CD4-positive, alpha-beta T cell treated with Interferon alpha-2 for 1 hour (primary cell): ENCODE data around the gene IFITM5.
"Not testable (repeated sequence)": the region's sequence is repeated elsewhere in the genome, so short reads cannot be mapped to it uniquely, and the experiment has no call there.

Source experiments
- DNase-seq, 2 donors: peaks; one replicate each; pipeline ENCODE4 v3.0.0-alpha.2; 2020 to 2022

Gene IFITM5

GRCh38 chr11:299081-299891, at the start of gene IFITM5:
TSS of gene IFITM5 (minus strand) at chr11:299526. CDS start at chr11:299490, 36 bp downstream.
- no peak for DNase-seq

GRCh38 chr11:346529-346928, 47.2 kb upstream of the IFITM5 start:
- no peak for DNase-seq

GRCh38 chr11:344836-345578, 45.7 kb upstream of the IFITM5 start:
- DNase-seq, result no peak

GRCh38 chr11:342328-342727, 43.0 kb upstream of the IFITM5 start:
- no peak for DNase-seq

- no peak for DNase-seq
Observed at GRCh38 chr11:340539-341512, 41.5 kb upstream of the IFITM5 start.

GRCh38 chr11:339963-340362, 40.6 kb upstream of the IFITM5 start:
- no peak for DNase-seq

GRCh38 chr11:337711-338110, 38.4 kb upstream of the IFITM5 start:
- no peak for DNase-seq

- DNase-seq, result no peak
Observed at GRCh38 chr11:336659-337198, 37.4 kb upstream of the IFITM5 start.

- no peak for DNase-seq
Observed at GRCh38 chr11:335779-336658, 36.7 kb upstream of the IFITM5 start.

GRCh38 chr11:334264-334994, 35.1 kb upstream of the IFITM5 start:
- DNase-seq, result no peak

GRCh38 chr11:333616-334263, 34.4 kb upstream of the IFITM5 start:
- DNase-seq, result not testable (repeated sequence)

- DNase-seq, result no peak
Observed at GRCh38 chr11:332651-333480, 33.5 kb upstream of the IFITM5 start.

GRCh38 chr11:331358-332060, 32.2 kb upstream of the IFITM5 start:
- no peak for DNase-seq

- peak in 1 of 2 donors; percentile 46 for DNase-seq
Observed at GRCh38 chr11:330694-331357, 31.5 kb upstream of the IFITM5 start.

GRCh38 chr11:330307-330693, 31.0 kb upstream of the IFITM5 start:
- no peak for DNase-seq

GRCh38 chr11:329886-330253, 30.5 kb upstream of the IFITM5 start:
- DNase-seq, result no peak

- DNase-seq, result not testable (repeated sequence)
Observed at GRCh38 chr11:328516-329100, 29.3 kb upstream of the IFITM5 start.

- no peak for DNase-seq
Observed at GRCh38 chr11:328012-328411, 28.7 kb upstream of the IFITM5 start.
